Measurements from ENCODE around the gene ACSF2.

- no peak for TF ChIP-seq POLR2AphosphoS5 (IDR thresholded peaks at IDR 0.05)
- no peak for TF ChIP-seq POLR2A (IDR thresholded peaks at IDR 0.05)
- no peak for TF ChIP-seq CTCF (IDR thresholded peaks at IDR 0.05)
- no peak for TF ChIP-seq EP300 (IDR thresholded peaks at IDR 0.05)
These were observed 28.1 kb upstream of the ACSF2 start for GRCh38 chr17:50397919-50398285.
